Stimulated activated CD8-positive, alpha-beta memory T cell treated with anti-CD3 and anti-CD28 coated beads, Interleukin-2, amount 100 ng/mL, for 1 hour (primary cell): ENCODE results near the gene PINK1.

Experiments
- DNase-seq, 2 donors: peaks; one replicate each; pipeline ENCODE4 v3.0.0-alpha.2; 2020; ENCODE audit warnings: low read depth in 2 of 2

PINK1 gene

GRCh38 chr1:20680269-20680668 lies 47.0 kb downstream of the PINK1 start:
- DNase-seq, result no peak

GRCh38 chr1:20681999-20682398 lies 48.7 kb downstream of the PINK1 start:
- no peak for DNase-seq

GRCh38 chr1:20682571-20683236 lies 49.4 kb downstream of the PINK1 start:
- no peak for DNase-seq

DNA sequence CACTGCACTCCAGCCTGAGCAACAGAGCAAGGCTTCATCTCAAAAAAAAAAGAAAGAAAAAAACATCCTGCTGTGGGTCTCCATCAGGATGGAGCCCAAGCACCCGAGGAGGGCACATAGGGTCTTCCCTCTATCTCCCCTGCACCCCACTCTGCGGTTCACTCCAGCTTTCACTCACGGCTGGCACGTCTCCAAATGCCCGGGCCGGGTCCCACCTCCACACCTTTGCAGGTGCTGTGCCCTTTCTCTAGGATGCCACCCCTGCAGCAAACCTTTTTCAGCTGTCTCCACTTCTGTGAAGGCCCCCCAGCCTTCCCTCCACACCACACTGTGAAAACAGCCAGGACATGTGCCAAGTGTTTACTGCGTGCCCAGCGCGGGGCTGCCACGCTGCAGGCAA lies 50.4 kb downstream of the PINK1 start:
- DNase-seq, result no peak

- no peak for DNase-seq
Observed at GRCh38 chr1:20684050-20684620, 50.9 kb downstream of the PINK1 start.

DNA sequence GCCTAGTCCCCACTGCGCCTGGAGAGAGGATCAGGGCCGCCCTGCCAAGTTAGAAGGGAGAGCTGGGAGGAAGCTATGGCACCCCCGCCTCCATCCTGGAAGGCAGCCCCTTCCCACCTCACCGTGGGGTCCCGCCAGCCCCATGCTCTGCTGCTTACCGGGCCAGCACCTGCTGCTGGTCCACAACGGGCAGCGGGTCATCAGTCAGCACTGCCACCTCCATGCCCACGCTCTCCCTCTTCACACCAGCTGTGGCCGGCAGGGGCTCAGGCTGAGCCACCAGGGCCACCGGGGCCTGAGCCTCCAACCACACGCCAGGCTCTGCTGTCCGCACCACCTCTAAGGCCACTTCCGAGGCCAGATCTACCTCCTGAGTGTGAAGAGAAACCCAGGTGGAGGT lies 51.4 kb downstream of the PINK1 start:
- DNase-seq, result no peak

GRCh38 chr1:20685099-20685662 lies 51.9 kb downstream of the PINK1 start:
- DNase-seq, result no peak

DNA sequence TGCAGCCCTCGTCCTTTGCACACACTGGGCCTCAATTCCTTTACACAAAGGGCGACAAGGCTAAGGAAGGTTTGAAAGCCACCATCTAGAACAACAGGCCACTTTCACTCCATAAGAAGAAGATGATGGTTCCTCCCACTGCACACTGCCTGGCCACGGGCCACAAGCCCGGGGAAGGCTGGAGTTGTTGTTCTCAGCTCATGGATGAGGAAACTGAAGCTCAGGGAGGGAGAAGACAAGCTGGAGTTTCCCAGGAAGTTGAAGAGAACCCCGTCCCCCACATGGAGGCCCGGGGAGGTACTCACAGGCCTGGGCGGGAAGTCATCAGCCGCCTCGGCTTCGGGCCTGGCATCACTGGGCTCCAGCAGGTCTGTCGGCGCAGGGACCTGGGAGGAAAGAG lies 52.5 kb downstream of the PINK1 start:
- no peak for DNase-seq

GRCh38 chr1:20686883-20687725 lies 53.8 kb downstream of the PINK1 start:
- no peak for DNase-seq

- DNase-seq, result no peak
Observed at GRCh38 chr1:20689645-20690056, 56.4 kb downstream of the PINK1 start.

- no peak for DNase-seq
Observed at GRCh38 chr1:20691872-20692271, 58.6 kb downstream of the PINK1 start.

- no peak for DNase-seq
Observed at GRCh38 chr1:20693623-20694022, 60.4 kb downstream of the PINK1 start.

DNA sequence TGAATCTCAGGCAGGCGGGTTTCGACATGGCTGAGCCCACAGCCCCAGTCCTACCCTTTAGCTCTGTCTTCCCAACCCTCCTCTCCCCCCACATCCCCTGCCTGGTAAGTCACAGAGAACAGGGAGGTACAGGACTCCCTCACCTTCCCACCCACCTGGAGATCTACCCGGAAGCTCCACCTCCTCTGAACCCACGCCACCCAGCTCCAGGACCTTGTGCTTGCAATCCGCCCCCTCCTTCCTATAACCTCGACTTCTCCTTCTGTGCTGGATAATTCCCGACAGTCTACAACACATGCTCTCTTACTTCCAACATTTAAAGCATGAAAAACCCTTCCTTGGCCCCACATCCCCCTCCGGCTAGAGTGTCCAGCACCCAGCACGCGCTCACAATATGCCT lies 62.3 kb downstream of the PINK1 start:
- no peak for DNase-seq

DNA sequence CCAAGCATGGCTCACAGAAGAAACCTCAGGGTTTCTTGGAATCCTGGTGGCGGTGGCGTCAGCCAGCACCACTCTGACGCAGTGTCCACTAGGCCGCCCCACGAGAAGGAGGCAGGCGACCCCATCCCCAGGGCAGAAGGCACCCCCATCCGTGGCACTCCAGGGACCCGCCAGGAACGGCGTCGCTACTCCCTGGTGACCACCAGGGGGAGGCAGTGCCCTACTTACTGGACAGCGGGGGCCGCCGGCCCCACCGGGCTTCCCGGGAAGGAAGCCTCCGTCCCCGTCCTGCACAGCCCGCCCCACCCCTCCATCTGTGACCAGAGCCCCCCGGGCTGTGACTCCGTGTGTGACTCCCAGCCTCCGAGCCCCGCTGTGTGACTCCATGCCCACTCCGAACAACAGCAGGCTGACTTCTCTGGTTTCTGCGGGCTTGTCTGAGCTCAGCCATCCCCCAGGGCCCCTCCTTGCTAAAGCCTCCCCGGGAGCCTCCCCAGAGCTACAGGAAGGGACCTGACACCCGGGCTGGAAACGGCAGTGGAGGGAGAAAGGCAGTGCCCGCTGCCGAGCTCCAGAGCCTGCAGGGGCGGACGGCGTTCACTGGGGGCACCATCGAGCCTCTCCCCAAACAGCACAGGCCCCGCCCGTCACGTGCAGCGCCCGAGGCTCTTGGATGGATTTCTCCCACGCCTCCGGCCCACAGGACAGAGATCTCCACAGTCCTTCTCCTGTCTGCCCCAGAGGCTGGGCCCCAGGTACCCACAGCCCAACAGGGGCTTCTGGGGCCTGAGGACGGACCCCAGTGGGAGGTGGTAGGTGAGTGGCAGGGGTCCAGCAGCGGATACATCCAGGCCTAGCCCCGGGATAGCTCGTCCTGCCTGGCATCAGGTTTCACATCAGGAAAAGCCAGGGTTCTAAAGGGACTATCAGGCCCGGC lies 63.4 kb downstream of the PINK1 start:
- DNase-seq, result peak; percentile 30 to 53

- no peak for DNase-seq
Observed at GRCh38 chr1:20697563-20697962, 64.3 kb downstream of the PINK1 start.

DNA sequence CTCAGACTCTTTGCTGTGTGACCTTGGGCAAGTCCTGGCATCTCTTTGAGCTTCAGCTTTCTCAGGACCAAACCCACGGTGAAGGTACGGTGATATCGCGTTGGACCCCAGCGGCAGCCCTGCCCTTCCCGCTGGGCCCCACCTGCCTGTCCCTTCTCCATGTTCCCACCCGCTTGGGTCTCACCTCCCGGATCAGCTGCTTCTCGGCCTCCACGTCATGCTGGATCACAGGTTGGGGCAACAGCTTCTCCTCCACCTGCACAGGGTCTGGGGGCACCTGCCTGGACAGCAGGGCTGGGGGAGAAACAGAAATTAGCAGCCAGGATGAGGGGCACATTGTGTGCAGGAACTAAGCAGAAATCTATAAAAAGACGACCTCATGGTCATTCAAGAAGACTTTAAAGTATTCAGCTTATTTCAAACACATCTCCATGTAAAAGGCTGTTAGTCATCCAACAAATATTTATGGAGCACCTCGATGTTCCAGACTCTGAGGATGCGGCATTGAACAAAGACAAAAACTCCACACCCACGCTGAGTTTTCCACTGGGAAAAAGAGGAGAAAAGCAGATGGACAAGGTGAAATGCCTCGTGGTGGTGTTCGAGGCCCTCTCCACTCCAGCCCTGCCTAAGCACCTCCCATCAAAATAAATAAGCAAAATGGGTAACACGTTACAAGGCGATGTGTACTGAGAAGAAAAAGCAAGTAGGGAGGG lies 65.1 kb downstream of the PINK1 start:
- no peak for DNase-seq

- no peak for DNase-seq
Observed at GRCh38 chr1:20699558-20699957, 66.3 kb downstream of the PINK1 start.

- DNase-seq, result no peak
Observed at GRCh38 chr1:20700636-20701215, 67.5 kb downstream of the PINK1 start.
